ENCODE data around the gene SEC31B.

The SEC31B gene

DNA sequence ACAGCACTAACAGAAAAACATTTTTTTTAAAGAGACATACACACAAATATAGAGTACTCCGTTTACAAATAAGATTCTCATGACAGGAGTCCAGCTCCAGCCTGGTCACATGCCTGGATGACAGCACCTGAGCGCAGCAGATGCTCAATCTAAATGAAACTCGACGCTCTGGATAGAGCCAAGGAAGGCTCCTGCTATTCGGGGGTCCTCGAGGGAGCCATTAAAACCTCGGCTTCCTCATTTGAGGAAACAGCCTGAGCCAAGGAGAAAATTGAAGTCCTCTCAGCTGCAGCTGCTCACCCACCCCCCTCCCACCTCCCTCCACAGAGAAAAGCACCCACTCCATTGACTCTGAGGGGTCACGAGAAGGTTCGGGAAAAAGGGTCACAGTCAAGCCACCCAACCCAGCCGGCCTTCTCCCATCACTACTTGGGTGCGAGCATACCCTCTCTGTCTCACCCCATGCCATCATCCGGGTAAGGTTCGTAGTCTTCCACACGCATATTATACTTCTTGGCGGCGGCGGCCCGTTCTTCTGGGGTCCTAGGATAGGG, 9.3 kb upstream of the SEC31B start:
- DNase-seq = no peak

DNA sequence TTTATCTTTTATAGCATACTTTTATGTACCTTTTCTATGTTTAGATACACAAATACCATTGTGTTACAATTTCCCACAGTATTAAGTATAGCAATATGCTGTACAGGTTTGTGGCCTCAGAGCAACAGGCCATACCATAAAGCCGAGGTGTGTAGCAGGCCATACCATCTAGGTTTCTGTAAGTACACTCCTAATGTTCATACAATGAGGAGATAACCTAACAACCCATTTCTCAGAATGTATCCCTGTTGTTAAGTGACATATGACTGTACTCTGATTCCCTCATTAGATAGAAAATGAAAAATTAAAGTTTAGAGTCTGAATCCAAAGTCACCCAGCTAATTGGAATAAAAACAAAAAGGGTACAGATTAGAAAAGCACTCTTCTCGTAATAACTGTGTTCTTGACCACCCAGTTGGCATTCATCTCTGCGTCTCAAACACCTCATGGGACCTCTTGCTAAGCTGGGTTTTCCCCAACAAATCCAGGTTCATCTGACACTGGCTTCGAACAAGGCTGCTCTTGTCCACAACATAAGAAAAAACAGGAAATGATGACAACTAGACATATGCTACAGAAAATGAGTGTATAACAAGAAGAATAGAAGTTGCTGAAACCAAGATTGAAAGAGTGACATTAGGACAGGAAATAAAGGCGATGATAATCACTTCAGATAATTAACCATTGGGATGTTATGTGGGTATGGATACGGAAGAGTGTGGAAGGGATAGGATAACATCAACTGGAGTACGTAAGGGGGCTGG, 8.6 kb upstream of the SEC31B start:
- DNase-seq = no peak

DNA sequence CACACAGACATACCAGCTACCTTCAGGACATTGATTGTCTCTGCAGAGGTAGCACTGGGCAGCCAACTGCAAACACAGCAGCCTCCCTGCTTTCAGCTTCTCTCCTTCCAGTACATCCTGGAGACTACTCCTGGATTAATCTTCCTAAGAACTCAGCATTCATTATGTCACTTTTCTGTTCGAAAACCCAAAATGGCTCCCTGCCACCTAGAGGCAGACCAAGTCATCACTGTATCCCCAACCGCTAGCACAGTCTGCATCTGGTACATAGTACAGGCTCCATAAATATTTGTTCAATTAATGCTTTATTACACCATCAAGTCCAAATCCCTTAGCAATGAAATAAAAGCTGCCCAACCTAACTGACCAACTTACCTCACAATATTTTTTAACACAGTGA, 5.0 kb upstream of the SEC31B start:
- no peak for DNase-seq

DNA sequence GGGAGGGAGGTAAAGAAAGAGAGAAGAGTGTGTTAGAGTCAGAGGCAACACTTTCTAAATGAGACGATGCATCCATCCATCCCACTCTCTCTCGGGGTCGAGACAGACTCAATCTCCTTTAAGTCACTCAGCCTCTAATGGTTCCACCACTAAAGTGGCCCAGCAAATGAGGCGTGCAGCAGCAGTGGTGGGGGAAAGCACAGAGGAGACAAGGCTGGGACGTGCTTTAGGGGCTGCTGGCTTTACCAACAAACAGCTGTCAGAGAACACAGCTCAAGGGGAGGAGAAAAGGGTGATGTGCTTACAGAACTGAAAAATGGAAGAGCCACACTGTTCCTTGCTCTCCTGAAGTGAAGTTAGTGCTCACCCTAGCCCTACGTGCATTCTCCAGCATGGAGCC, 4.5 kb upstream of the SEC31B start:
- DNase-seq = no peak

DNA sequence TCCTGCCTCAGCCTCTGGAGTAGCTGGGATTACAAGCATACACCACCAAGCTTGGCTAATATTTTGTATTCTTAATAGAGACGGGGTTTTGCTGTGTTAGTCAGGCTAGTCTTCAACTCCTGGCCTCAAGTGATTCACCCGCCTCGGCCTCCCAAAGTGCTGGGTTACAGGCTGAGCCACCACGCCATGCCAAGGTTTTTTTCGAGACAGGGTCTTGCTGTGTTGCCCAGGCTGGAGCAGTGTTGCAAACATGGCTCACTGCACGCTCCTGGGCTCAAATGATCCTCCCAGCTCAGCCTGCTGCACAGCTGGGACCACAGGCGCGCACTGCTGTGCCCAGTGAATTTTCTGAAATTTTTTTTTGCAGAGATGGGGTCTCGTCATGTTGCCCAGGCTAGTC, 3.3 kb upstream of the SEC31B start:
- no peak for DNase-seq

DNA sequence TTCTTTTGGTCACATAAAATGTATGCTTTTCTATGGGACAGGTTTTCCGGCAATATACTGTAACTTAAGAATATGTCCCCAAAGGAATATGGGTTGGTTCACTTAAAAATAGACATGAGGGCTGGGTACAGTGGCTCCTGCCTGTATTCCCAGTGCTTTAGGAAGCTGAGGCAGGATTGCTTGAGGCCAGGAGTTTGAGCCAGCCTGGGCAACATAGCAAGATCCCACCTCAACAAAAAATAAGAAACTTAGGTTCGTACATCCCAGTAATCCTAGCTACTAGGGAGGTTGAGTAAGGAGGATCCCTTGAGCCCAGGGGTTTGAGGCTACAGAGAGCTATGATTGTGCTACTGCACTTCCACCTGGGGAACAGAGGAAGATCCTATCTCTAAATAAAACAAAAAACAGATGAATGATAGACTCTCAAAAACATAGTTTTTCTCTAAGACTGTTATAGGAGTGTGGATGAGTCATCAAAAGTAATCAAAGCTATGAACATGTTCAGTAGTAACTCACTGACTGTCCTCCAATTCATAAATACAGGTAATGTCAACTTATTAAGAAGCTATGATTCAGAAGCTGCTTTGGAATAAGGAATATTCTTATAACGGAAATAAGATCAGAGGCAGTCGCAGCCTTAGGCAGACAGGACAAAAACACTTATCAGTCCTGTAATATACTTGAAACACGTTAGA, 2.6 kb upstream of the SEC31B start:
- no peak for DNase-seq

DNA sequence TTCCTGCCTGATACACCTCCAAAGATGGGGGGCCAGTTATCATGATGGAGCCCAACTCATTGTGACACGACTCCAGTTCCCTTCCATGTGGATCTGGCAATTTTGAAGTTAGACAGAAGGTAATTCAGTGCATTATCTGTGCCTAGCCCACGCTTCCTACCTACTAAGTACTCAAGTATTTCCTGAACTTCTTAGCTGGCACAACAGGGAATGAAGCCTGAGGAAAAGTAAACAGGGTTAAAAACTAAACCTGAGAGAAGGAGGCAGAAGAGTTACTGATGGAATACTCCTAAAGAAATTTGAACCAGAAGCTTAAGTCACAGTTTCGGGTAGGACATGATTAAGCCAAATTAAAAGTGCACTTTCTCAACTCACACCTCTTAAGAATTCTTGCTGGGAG, 1.1 kb upstream of the SEC31B start:
- DNase-seq = no peak

DNA sequence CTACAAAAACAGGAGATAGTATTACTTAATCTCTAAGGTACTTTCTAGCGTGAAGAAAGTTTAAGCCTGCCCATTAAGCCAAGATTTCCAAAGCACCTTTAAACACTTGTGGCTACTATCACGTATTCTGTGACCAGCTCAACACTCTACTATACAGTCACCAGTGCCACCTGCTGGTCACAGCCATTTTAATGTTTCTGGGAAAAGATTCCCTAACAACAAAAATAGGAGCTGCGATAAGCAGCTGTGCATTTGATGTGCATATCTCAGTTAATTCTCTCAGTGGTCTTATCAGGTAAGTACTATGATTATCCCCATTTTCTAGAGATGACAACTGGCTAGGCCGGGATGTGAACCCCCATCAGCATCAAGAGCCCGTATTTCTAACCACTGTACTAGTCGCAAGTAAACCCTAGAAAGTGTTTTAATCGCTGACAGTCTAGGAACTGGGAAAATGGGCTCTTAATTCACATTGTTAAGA, 860 bp downstream of the SEC31B start:
- DNase-seq = peak; percentile 57

DNA sequence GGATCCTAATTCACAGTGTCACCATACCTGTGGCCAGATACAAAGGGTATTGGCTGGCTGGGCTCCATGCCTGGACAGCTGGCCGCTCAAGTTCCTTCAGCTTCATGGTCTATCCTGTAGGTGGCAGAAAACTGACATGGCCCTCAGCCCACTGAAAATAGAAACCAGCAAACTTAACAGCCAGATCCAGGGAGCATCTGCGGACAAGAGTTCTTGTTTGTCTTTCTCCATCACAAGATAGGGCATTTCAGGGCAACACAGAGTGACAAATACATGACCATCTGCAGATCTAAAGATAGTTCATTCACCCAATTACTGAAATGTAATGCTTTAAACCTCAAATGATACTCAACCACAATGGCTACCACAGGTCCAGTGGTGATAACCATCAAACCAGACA, 2.8 kb downstream of the SEC31B start:
- no peak for DNase-seq

DNA sequence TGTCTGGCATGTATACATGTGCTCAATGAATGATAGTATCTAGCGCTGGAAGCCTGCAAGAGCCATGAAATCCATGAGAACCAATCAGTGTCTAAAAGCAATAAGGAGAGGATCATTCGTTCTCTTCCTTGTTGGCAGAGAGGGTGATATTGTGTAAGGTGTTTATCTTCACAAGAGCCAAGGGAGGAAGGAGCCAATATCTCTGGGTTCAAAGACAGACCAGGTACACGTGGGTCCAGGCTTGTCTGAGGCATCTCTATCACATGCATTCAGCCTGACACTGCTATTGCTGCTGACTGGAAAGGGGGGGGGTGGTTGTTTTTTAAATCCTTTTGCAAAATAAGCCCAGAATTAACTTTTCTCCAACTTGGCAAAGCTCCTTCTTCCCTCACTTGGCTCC, 4.0 kb downstream of the SEC31B start:
- DNase-seq = no peak

DNA sequence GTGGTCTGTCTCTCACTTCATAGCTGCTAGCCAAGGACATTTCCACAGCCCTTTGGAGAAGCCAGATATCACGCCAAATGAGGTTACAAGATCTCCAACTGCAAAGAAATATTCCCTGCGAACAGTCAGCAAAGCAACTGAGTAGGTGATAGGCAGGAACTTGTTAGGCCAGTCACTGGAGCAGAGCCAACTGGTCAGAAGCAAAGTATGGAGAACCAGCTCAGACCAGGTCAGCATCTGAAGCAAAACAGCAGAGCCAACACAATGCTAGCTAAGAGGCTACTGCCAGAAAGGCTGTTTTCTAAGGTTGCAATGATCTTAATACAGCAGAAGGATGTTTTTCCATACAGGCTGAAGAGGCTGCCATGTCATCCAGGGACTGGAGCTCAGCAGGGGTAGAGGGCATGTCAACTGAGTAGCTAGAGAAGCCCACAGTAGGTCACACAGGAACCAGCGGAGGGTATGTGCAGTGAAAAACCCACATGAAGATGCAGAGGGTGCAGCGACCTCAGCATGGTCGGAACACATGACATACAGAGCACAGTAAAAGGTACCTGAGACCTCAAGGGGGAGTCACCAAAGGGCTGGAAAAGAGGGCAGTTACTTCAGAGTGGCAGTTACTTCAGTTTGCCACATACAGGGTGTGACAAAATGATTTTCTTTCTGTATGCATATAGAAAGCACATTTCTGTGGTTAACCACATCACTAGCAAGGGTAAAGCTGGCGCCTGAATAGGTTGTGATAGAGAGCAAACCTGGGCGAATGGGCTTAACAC, 8.9 kb downstream of the SEC31B start:
- no peak for DNase-seq

DNA sequence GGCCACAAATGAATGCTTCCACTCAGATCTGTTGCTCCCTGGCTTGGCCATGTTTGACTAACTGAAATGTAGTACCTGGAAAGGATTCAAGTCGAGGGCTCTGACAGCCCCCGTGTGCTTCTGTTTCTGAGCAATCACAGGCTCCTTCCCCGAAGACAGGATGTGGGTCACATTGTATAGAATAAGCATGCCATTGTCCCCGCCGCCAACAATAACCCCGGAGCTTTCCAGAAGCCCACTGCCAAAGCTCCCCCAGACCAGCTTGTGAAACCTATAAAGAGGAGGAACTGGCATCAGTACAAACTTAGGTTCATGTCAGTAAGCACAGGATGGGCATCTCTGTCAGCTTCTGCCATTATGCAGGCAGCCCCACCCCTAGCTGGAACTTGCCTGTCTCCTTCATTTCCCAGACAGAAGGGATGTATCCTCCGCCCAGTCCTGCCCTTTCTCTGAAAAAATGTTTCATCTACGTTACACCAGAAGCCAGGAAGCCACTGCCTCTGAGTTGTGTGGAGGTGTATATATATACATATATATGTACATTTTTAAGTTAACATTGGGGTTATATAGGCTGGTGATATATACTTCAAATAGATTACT, 10.3 kb downstream of the SEC31B start:
- DNase-seq = no peak

DNA sequence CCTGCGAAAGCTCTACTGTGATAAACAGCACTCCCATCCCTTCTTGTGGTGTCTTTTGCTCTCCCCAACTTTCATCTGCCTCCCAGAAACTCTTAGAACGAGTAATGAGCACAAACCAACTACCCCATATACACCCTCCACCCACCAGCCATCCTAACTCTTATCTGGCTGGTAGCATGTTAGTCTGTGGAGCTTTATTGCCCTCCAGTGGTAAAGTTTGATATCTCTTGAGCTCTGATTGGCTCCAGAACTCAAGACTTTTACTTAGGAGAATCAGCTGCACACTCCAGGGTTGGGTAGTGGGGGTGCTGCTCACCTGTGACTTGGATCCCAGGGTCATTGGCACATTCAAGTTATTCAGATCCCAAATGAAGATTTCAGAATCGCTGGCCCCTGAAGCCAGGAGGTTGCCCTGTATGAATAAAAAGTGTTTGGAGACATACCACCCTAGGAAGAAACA, 10.9 kb downstream of the SEC31B start:
- DNase-seq = peak; percentile 39

DNA sequence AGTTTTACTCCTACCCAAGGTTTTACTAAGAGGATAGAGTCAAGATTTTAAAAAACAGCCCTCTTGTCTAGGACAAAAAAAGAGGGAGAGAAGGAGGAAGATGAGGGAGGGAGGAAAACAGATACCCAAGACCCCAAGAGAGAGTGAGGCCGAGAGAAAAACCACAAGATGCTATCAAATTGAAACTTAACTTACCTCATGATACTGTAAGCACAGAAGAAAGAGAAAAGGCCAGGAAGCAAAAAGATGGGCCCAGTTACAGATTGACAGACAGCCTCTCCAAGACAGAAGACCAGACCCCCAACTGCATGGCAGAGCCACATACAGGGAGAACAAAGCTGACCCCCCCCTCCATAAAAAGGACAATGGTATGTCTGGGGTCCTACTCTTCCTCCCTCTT, 11.4 kb downstream of the SEC31B start:
- DNase-seq = no peak

DNA sequence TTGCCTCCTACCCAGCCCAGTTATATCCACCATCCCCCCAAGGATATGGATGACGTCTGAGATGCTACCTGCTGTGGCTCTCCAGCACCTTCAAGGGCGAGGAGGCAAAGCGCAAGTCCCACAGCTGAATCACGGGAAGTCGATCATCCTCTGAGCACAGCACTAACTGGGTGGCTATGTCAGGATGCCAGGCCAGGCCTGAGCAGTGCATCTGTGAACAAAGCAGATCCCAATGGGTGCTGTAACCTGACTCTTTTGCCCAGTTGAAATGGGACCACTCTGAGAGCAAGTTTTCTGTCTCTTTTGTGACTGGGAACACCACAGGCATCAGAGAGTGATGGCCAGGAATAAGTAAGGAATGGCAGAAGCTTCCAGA, 12.3 kb downstream of the SEC31B start:
- DNase-seq = no peak

DNA sequence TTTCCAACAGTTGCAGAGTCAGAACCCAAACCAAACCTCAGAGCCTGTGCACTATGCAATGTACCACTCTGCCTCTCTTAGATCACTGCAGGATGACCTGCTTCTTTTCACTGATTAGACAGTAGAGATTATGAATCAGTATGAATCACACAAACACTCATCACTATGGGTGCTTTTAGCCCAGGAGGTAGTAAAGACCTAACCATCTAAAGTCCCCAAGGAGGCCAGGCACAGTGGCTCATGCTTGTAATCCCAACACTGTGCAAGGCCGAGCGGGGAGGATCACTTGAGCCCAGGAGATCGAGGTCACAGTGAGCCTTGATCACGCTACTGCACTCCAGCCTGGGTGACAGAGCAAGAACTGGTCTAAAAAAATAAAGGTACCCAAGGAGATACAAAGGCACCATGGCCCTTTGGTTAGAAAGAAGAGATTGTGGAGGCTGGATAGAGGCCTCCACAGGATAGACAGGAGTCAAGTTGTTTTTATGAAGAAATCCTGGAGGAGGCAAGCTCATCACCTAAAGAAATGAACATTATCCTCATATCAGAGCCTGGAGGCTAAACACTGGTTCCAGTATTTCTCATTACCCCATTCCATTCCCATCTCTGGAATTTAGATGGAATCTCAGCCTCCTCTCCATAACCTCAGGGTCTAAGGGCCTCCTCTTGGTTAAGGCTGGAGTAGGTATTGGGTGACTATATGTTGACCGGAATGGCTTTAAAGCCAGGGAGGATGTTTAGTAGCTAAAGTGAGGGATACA, 12.9 kb downstream of the SEC31B start:
- DNase-seq = peak; percentile 85

DNA sequence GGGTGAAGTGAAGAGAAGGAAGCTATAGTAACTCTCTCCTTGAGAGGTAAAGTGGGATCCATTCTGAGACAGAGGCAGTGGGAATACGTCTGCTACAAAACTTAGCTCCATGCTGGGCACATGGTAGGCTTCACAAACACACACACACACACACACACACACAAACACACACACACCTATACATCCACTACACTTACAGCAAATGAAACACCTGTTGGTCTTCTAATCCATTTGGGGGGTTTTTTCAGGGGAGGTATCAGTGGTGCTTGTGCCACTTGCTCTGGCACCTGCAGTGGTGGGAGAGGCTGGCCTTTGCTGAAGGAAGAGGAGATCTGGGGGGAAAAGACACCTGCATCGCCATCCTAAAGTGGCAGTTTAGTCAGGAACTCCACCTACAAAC, 14.5 kb downstream of the SEC31B start:
- no peak for DNase-seq

DNA sequence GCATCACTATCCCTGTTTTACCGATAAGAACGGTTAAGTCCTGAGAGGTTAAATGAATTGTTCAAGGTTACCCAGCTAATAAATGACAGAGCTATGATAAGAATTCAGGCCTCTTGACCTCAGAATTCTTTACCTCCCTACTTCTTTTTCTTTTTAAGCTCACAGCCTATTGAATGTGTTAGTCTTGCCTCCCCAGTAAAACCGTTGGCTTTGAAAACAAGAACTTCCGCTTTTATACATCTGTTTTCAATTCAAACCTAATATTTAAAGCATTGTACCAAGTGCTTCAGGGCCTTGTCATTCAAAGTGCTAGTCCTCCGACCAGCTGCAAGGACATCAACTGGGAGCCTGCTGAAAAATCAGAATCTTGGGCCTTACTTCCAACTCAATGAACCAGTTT, 15.6 kb downstream of the SEC31B start:
- no peak for DNase-seq

DNA sequence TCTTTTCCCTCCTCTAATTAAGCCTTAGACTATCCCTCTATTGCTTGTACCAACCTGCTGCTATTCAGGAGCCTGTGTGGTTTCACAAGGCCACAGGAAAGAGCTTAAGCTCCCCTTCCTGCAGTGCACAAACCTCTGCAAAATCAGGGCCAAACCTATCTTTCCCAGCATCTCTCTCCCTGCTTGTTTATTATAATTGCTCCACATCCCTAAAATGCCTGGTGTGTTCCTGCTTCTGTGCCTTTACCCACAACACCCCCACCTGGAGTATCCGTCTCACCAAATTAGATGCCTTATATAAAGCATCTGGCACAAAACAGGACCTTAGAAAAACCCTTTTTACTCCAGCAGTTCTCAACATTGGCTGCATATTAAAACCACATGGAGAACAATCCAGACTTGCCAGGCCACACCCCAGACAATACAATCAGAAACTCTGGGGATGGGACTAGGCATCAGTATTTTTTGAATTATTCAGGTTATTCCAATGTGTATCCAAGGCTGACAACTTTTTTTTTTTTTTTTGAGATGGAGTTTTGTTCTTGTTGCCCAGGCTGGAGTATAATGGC, 16.7 kb downstream of the SEC31B start:
- DNase-seq = no peak

DNA sequence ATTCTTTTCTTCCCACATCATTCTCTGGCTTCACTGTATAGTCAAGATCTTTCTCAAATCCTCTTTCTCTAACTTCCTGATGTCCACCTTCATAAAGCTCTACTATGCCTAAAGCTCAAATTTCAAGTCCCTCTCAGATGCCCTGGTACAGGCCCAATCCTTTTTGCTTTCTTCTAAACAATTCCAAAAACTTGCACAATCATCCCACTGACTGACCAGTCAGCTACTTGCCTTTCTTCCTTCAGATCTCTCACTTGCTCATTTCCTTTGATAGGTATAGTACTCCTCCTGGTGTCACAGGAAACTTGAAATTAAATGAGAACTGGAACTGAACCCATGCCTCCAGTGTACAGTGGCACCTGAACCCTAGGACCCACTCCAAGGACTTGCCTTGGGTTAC, 18.2 kb downstream of the SEC31B start:
- no peak for DNase-seq

DNA sequence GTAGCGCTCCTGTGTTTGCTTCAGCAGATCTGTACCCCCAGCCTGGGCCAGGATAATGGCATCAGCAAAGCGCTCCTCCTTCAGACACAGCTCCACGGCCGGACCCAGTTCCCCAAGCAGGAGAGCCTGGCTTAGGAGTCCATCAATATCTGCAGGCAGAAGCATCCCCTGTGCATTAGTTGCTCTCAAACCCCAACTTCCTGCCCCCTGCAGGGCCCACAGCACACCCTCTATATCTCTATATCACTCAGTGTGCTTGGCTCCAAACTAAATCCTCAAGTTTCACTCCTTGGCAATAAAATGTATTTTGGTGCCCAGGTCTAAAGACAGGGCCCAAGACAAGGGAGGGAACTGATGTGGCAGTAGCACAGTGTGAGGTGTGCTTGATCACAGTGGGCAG, 21.6 kb downstream of the SEC31B start:
- DNase-seq = no peak

DNA sequence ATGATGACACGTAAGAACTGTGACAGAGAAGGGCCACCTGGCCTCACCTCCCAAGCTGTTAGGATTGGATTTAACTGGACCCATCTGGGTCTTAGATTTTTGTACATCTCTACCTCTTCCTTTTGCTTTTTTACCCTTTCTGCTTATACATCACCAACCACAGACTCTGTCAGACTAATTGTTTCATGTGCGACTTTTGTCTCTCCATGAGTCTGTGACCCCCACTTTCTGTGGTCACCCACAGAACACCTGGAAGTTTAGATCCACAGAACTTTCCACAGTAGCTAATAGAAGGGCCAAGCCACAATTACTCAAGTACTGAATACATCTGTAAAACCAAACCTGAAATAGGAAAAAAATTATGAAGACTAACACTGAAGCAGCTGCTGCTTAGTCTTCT, 23.1 kb downstream of the SEC31B start:
- DNase-seq = no peak

Data from HCEC 1CT (cell line).